Measurements from ENCODE around the gene PPP2R5C. TPM values are rescaled to one million over a fixed set of nuclear protein-coding genes. Genes with fewer than 3 reads are reported as not detected.
"Not testable (repeated sequence)": the region's sequence is repeated elsewhere in the genome, so short reads cannot be mapped to it uniquely, and the experiment has no call there.

PPP2R5C gene
- total RNA-seq, 1 donor from 2014 or later, result 63.5 TPM

DNA sequence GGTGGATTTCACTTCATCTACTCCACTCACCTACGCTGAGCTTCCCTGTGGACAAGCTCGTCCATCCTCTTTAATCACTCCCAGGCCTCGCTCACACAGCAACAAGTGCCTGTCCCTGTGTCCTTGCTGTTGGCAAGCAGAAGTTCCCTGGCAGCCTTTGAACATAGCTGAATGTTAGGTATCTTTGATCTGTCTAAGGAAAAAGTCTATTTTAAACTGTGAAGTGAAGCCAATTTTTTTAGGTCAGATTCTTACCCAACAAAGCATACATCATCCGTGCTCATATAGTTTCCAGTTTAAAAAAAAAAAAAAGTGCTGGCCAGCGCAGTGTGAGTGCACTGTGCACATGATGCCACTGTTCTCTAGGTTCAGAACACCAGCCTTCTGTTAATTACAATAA is 36.3 kb downstream of the PPP2R5C start:
- no peak for DNase-seq (ENCODE audit: low read depth)
- no peak overlapping the region for H3K4me3 ChIP-seq (ENCODE audit: low read depth, low read length)
- TF ChIP-seq, protein P1, sequence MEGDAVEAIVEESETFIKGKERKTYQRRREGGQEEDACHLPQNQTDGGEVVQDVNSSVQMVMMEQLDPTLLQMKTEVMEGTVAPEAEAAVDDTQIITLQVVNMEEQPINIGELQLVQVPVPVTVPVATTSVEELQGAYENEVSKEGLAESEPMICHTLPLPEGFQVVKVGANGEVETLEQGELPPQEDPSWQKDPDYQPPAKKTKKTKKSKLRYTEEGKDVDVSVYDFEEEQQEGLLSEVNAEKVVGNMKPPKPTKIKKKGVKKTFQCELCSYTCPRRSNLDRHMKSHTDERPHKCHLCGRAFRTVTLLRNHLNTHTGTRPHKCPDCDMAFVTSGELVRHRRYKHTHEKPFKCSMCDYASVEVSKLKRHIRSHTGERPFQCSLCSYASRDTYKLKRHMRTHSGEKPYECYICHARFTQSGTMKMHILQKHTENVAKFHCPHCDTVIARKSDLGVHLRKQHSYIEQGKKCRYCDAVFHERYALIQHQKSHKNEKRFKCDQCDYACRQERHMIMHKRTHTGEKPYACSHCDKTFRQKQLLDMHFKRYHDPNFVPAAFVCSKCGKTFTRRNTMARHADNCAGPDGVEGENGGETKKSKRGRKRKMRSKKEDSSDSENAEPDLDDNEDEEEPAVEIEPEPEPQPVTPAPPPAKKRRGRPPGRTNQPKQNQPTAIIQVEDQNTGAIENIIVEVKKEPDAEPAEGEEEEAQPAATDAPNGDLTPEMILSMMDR (conservative IDR thresholded peaks at IDR 0.05; ENCODE audit: low read depth, low read length), result no peak

DNA sequence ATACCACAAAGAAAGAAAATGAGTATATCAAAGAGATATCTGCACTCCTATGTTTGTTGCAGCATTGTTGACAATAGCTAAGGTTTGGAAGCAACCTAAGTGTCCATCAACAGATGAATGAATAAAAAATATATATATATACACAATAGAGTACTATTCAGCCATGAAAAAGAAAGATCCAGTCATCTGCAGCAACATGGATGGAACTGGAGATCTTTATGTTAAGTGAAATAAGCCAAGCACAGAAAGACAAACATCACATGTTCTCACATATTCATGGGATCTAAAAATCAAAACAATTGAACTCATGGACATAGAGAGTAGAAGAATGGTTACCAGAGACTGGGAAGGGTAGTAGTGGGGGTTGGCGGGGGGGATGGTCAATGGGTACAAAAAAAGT is 42.9 kb downstream of the PPP2R5C start:
- not testable (repeated sequence) for H3K4me3 ChIP-seq (ENCODE audit: low read depth, low read length); DNase-seq (ENCODE audit: low read depth)

DNA sequence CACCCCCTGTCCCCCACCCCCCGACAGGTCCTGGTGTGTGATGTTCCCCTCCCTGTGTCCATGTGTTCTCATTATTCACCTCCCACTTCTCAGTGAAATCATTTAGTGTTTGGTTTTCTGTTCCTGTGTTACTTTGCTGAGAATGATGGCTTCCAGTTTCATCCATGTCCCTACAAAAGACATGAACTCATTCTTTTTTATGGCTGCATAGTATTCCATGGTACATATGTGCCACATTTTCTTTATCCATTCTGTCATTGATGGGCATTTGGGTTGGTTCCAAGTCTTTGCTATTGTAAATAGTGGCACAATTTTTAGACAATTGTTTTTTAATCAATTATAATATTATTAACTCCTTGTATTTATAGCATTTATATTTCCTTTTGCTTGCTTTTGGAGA is 44.7 kb downstream of the PPP2R5C start:
- DNase-seq (ENCODE audit: low read depth); H3K4me3 ChIP-seq (ENCODE audit: low read depth, low read length): not testable (repeated sequence)

DNA sequence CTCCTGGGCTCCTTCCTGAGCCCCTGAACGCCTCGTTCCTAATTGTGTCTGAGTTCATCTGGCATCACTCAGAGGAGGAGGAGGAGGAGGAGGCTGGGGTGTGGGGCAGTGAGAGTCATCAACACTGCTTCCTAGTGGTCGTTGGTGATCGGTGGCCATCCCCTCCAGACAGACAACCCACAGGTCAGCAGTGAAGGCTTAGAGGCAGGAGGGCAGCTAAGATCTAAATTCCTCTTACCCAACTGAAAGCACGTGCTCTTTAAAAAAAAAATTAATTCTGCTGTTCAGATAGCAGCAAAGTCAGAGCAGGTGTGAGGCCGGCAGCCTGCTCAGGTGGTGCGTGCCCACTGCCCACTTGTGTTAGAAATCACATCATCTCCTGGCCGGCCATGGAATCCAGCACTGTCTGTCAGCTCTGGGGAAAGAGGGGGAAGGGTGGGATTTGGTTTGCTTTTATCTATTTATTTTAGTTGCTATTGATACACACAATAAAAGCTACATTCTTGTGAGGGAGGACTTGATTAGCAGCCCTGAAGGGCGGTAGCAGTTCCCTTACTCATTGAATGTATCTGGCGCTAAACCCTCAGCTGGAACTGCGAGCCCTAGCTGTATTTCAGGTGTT is 46.6 kb downstream of the PPP2R5C start:
- H3K4me3 ChIP-seq (ENCODE audit: low read depth, low read length), result no peak overlapping the region
- no peak for DNase-seq (ENCODE audit: low read depth)
- TF ChIP-seq, protein P1 (conservative IDR thresholded peaks at IDR 0.05; ENCODE audit: low read depth, low read length), result peak; percentile 13

DNA sequence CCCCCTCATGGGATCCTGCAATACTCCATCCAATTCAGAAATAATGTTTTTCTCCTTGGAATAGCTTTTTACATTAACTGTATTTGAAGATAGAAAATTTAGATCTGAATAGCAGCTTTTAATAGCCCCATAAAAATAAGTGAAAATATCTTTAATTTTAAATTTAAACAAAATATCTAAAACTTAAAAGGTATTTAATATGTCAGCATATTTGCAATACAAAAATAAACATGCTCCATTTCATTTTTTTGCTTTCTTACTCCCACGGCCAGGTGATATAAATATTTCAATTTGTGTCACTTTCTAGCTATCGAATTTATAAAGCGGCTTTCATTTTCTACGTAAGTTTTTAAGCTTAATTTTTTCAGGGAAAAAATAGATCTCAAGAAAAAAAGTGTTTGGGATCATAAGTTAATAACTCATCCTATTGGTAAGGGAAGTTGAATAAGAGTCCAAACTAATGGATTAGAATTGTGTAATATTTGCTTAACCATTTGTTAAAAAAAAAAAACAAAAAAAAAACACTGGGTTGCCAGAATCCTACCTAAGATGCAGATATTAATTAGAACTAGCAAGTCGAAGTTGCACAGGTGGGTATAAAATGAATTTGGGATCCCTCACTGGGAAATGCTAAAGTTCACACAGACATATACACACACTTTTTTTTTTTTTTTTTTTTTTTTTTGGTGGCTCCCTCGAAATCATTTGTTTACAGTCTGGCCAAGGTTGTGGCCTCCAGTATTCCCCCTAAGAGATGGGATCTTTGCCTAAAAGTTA is 47.6 kb downstream of the PPP2R5C start:
- TF ChIP-seq, protein P1 (conservative IDR thresholded peaks at IDR 0.05; ENCODE audit: low read depth, low read length), result no peak
- no peak for DNase-seq (ENCODE audit: low read depth)
- peak overlapping the region; percentile 72 for H3K4me3 ChIP-seq (ENCODE audit: low read depth, low read length)

DNA sequence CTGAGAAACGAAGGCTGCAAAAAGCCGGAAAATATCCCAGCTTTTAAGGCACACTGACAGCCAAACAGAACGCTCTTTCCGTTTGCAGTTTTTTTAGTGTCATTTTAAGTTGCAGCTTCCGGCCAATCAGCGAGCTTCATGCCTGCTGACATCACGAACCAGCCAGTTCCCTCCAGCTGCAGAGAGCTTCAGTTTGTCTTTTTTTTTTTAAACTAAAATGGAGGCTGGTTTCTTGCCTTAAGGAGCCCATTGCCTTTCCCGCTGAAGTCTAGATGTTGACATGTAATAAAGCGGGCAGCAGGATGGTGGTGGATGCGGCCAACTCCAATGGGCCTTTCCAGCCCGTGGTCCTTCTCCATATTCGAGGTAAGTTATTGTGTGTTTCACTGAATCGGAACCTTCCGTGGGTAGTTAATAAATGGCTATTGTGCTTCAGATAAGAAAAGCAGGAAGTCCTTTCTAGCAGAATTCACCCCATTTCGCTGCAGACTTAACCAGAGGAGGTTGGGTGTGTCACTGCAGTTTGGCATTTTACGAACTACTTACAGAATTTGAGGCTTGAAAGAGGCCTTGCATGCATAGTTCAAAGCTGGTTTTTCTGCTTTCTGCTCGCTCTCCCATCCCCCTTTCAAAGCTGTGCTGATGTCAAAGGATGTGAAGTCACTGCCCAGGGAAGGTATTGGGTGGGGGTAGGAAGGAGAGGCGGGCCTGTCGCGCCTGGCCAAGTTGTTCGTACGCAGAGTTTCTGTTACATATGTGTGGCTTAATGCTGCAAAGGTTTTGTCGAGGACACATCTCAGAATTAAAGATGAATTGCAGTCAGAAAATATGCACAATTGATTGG is 48.4 kb downstream of the PPP2R5C start:
- DNase-seq (ENCODE audit: low read depth), result peak; percentile 86
- TF ChIP-seq, protein P1 (conservative IDR thresholded peaks at IDR 0.05; ENCODE audit: low read depth, low read length), result no peak
- H3K4me3 ChIP-seq (ENCODE audit: low read depth, low read length), result peak overlapping the region; percentile 72

DNA sequence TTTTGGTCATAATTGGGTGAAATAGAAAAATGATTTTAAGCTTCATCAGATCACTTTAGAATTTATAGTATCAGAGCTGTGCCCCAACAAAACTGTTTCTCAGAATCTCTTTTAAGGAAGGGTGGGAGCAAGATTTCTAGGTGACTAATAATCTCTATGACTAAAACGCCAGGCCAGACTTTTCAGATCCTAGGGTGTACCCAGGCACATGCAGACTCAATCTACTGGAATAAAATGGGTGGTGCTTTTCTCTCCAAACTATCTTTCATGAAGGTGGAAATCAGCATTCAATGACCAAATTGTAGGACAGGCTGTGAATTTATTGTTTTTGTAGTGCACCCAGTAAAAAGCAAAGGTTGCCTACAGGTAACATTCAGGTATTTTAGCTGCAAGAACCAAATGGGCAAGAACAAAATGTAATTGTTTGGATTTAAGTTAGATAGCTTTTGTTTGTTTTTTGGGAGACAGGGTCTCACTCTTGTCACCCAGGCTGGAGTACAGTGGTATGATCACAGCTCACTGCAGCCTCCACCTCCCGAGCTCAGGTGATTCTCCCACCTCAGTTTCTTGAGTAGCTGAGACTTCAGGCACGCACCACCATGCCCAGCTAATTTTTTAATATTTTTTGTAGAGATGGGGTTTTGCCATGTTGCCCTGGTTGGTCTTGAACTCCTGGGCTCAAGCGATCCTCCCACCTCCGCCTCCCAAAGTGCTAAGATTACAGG is 49.5 kb downstream of the PPP2R5C start:
- DNase-seq (ENCODE audit: low read depth), result no peak
- TF ChIP-seq, protein P1 (conservative IDR thresholded peaks at IDR 0.05; ENCODE audit: low read depth, low read length), result no peak

More for the DNA sequence above, 49.5 kb downstream of the PPP2R5C start:
- H3K4me3 ChIP-seq (ENCODE audit: low read depth, low read length), result peak overlapping the region; percentile 72

Data from epithelial cell of proximal tubule (primary cell).